Measurements from ENCODE around the gene LGALS4.
"Not testable (repeated sequence)": the region's sequence is repeated elsewhere in the genome, so short reads cannot be mapped to it uniquely, and the experiment has no call there.

LGALS4 gene

DNA sequence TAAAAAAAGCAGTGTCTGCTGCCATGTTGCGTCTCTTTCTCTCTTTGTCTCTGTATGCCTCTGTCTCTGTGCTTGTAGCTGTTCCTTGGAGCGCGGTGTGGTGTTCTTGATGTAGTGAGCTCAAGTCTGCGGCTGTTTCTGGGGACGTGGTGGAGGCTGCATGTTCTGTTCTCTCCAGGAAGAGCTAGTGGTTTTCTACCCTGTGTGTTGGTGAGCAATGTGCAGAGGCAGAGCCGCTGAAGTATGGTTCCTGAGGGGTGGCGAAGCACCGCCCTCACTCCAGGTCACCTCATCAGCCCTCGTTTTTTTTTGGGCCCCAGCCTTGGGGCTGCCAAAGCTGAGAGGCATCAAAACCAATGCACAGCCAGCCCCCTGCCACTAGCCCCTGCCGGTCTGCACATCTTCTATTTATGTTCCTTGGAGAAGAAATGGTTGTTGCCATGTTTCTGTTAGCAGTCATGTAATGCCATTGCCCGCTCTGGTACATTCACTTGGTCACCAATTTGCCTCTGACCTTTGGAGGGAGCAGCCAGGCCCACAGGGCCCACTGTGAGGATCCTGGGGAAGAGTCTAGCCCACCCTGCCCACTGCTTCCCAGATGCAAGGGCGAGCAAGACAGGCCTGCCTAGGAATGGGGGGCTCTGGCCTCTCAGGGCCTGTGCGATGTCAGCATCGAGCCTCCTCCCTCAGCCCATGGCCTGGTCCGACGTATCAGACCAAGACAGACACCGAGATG is 29.9 kb upstream of the LGALS4 start:
- no peak for DNase-seq

DNA sequence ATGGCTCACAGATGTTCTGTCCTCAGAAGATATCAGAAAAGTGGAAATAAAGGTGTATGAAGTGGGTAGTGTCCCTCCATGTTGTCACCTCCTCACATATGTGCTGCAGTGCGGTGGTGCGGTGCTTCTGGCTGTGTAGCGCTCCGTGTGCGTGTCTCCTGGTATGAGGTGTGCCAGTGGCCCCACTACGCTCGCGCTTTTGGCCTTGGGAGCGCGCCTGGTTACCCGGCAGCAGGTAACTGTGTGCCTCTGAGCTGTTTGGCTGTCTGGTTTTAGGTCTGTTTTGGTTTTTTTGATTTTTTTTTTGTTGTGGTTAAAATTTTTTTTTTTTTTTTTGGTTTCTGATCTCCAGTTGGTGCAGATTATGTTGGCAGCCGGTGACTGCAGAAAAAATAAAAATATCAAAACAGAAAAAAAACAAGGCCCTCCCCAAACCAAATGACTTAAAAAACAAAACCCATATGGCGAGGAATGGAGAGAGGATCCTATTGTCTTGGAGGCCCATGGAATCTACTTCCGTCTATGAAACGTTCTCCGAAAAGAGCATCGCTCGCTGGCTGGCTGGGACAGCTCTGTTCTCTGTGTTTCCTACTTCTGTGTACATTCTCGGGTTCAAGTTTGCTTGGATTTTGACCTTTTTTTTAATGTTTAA is 29.2 kb upstream of the LGALS4 start:
- no peak for DNase-seq

DNA sequence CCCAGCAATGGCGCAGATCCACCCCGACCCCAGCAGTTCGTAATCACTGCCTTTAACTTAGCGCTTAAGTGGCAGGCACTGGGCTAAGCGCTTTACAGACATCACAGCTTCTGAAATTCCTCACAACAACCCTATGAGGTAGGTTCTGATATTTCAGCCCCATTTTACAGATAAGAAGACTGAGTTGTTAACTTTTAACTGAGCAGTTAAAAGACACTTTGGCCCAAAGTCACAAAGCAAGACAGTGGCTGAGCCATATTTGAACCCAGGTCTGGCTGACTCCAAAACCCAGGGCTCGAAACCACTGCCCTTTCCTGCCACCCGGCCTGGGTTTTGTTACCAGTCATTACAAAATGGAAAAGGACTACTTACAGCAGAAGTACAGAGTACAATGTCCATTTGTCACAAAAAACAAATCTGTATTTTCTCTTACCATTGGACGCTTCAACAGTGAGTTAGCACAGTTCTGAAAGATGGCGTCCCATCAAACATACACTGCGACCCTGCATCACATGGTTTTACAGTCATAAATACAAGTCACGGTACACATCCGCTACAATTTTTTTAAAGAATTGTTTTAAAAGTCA is 28.5 kb upstream of the LGALS4 start:
- no peak for DNase-seq

DNA sequence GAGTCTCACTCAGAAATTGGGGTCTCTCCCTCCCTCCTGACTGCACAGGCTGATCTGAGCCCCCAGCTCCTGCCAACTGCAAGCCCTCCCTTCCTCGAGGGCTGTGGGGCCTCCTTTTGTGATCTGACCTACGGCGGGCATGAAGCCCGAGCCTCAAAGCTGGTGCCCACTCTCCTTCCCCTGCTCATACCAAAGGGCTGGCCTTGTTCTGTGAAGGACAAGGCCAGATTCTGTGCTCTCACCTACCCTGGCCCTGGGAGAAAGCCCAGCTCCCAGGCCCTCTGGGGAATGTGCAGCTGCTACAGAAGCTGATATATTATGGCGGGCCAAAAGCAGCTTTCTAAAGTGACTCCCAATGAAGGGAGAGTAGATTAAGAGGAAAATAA is 27.8 kb upstream of the LGALS4 start:
- no peak for DNase-seq

DNA sequence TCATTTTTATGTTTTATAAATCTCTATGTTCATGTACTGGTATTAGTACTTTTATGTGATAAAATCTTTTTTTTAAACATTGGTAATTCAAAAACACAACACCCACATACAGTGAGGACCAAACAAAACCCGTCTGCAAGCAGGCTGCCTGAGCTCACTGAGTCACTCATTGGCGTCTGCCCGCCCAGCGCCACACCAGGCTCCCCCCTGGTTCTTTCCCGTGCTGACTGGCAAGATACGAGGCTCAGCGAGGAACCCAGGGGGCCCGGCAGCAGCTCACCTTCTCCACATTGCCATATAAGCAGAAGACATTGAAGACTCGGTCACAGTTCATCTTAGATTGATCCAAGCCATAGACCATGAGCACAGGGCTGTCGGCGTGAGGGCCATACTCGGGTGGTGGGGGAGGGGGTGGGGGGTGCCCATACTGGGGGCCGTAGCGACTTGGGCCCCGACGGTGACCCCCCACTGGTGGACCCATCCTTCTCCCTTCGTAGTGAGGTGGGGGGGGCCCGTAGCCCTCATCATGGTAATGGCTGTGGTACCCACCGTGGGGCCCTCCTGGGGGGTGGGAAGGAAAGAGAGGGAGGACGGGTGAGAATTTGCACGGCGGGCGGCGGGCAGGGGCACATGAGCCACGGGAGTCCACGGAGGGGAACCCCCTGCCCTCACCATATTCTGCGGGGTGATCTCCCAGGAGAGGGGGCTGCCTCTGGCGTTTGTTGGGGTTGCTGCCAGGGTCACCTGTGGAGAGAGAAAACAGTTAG is 27.3 kb upstream of the LGALS4 start:
- DNase-seq: no peak

- DNase-seq: no peak
Observed at GRCh38 chr19:38838986-38839761, 26.4 kb upstream of the LGALS4 start.

DNA sequence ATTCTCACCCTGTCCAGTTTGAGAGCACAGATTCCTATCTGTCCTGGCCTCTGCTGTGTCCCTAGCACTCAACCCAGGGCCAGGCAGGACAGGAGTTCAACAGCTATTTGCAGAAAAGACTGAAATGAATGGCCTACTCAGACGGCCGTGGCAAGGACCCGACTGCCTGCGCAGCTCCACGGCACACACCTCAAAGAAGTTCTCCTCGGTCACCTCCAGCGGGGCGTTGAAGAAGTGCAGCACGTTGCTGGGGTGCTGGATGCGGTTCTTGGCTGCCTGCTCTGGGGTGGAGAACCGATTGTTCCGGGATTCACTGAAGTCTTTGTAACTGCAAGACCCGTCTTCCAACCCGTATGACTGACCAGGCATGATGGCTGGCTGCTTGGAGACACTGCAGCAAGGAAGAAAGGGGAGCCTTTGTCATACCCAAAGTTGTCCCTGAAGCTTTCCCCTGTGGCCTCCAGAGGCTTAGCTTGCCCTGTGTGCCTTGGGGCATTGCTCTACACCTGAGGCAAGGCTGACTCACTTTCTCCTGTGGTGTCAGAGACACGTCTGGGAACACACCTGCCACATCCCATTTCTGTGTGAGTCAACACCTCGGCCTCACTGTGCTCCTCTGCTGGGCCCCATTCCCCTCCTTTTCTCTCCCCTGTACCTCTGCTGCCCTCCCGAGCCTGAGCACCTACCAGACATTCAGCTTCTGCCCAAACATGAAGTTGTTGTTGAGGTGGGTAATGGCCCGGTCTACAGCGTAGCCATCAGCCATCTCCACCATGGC is 25.7 kb upstream of the LGALS4 start:
- no peak for DNase-seq

DNA sequence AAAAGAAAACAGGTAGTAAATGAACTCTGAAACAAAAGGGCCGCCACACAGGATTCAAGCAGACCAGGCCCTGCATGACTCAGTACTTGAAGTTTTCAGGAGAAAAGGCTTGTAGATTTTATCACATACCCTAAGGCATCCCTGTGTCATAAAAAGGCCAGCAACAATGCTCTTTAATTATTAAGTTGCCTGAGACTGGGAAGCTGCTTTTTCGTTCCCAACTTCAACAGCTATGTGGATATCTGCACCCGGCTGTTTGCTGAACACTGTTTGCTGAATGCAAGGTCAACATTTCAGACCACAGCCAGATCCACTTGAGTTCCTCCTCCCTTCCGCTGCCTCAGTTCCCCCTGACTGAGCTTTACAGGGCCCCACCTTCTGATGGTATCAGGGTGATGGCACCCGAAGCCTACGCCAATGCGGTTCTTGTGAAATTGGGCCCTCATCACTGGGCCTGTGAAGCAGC is 24.9 kb upstream of the LGALS4 start:
- DNase-seq: no peak

- no peak for DNase-seq
Observed at GRCh38 chr19:38836983-38837626, 24.4 kb upstream of the LGALS4 start.

DNA sequence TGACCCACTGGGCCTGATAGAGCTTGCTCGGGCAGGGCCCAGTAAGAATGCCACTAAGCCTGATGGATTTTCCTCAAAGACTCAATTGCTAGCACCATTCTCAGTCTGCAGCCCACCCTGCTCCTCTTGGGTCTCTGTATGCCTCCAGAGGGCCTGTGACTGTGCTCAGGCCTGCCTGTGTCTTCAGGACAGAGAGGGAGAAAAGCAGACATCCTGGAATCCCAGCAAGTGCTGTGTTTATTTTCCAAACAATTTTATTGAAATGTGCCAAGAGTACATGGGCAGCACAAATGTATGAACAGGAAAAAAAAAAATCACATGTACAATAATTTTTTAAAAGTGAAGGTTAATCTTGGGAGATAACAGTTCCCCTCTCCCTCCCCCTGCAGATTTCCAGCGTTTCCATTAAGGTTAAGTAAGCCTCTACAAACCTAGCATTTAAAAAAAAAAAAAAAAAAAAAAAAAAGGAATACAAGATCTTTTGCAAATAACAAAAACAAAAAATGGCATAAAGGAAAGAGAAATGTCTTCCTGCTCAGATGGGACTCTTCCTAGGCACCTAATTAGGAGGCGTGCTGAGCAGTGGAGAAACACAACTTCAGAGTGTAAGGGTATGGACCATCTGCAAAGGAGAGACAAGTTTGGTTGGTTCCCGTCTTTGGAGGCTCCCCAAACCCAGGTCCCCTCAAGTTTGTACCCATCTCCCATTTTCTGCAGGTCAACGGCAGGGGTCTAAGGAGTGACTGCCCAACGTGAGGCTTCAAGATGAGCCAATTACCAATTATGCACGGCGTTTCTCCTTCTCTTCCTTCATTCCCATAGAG is 23.6 kb upstream of the LGALS4 start:
- DNase-seq: no peak

DNA sequence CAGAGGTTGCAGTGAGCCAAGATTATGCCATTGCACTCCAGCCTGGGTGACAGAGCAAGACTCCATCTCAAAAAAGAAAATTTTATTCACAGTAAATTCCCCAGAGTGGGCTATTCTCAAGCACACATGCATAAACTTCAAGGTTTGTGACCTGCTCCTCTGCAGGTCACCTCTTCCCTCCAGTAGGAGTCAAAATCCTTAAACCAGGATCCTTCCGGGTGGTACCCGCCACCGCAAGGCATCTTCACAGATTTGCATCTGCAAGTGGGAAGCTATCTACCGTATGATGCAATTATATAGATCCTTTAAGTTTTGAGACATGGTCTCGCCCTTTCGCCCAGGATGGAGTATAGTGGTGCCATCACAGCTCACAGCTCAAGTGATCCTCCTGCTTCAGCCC is 21.8 kb upstream of the LGALS4 start:
- no peak for DNase-seq

- DNase-seq: no peak
Observed at GRCh38 chr19:38834104-38834490, 21.4 kb upstream of the LGALS4 start.

- DNase-seq: peak; percentile 38
Observed at GRCh38 chr19:38833092-38833425, 20.3 kb upstream of the LGALS4 start.

GRCh38 chr19:38831142-38831605 is 18.4 kb upstream of the LGALS4 start:
- DNase-seq: peak; percentile 43

- no peak for DNase-seq
Observed at GRCh38 chr19:38830039-38830733, 17.4 kb upstream of the LGALS4 start.

GRCh38 chr19:38829203-38829602 is 16.5 kb upstream of the LGALS4 start:
- DNase-seq: not testable (repeated sequence)

- DNase-seq: no peak
Observed at GRCh38 chr19:38826856-38827551, 14.3 kb upstream of the LGALS4 start.

DNA sequence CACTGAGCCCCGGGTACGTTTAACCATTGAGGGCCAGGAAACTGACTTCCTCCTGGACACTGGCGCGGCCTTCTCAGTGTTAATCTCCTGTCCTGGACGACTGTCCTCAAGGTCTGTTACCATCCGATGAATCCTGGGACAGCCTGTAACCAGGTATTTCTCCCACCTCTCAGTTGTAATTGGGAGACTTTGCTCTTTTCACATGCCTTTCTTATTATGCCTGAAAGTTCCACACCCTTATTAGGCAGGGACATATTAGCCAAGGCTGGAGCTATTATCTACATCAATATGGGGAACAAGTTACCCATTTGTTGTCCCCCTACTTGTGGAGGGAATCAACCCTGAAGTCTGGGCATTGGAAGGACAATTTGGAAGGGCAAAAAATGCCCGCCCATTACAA is 13.2 kb upstream of the LGALS4 start:
- DNase-seq: not testable (repeated sequence)

DNA sequence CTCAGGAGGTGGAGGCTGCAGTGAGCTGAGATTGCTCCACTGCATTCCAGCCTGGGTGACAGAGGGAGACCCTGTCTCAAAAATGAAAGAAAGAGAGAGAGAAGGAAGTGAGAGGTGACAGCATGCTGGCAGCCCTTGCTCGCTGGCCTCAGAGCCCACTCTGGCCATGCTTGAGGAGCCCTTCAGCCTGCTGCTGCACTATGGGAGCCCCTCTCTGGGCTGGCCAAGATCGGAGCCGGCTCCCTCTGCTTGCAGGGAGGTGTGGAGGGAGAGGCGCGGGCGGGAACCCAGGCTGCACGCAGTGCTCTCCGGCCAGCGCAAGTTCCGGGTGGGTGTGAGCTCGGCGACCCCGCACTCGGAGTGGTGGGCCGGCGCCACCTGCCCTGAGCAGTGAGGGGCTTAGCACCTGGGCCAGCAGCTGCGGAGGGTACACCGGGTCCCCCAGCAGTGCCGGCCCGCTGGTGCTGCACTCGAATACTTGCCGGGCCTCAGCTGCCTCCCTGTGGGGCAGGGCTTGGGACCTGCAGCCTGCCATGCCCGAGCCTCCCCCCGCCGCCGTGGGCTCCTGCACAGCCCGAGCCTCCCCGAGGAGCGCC is 8.6 kb upstream of the LGALS4 start:
- DNase-seq: not testable (repeated sequence)
